Natural killer cell (primary cell): Measurements from ENCODE around the gene GJB4. TPM values are rescaled to one million over a fixed set of nuclear protein-coding genes. Genes with fewer than 3 reads are reported as not detected.

Experiments used
- ATAC-seq, 3 donors: fragments of 150-1000 bp in 2 of 3; fragments of 200-7000 bp in 1 of 3; cut with Tn5 transposase; 1 replicate in 1 of 3; 2 replicates in 2 of 3; pipeline ENCODE4 v1.10.0; 2021; ENCODE audit warnings: mild to moderate bottlenecking in 2 of 3, moderate library complexity in 2 of 3
- DNase-seq, 2 donors: peaks; one replicate each; pipeline versions ENCODE4 v3.0.0 to v3.0.0-alpha.2; 2013 to 2021; ENCODE audit warnings: mixed read lengths in 1 of 2
- H3K27ac ChIP-seq: one replicate; pipeline ENCODE4 v1.5.1; 2013; ENCODE audit warnings: mild to moderate bottlenecking, low read length
- H3K27me3 ChIP-seq: one replicate; pipeline ENCODE4 v1.6.1; 2013; ENCODE audit warnings: low read length; ENCODE audit not compliant: control insufficient read depth, insufficient read depth
- H3K36me3 ChIP-seq: one replicate; pipeline ENCODE4 v1.6.1; 2013; ENCODE audit warnings: low read length; ENCODE audit not compliant: control insufficient read depth, insufficient read depth
- H3K4me1 ChIP-seq: one replicate; pipeline ENCODE4 v1.6.1; 2013; ENCODE audit warnings: low read length; ENCODE audit not compliant: control insufficient read depth, insufficient read depth
- H3K4me3 ChIP-seq: one replicate; pipeline ENCODE4 v1.5.1; 2013; ENCODE audit warnings: low read length
- H3K9me3 ChIP-seq: one replicate; pipeline ENCODE4 v1.6.1; 2013; ENCODE audit warnings: low read length; ENCODE audit not compliant: control insufficient read depth, insufficient read depth
- H3K27ac Mint-ChIP-seq, 2 donors: one replicate each; pipeline ENCODE4 v1.8.0; 2022; ENCODE audit warnings: mild to moderate bottlenecking in 2 of 2, mixed read lengths in 2 of 2, moderate library complexity in 1 of 2
- H3K27me3 Mint-ChIP-seq, 2 donors: one replicate each; pipeline ENCODE4 v1.8.0; 2022; ENCODE audit warnings: low read depth in 2 of 2, mixed read lengths in 2 of 2
- H3K36me3 Mint-ChIP-seq: one replicate; pipeline ENCODE4 v1.8.0; 2022; ENCODE audit warnings: mixed read lengths
- H3K4me1 Mint-ChIP-seq, 2 donors: one replicate each; pipeline ENCODE4 v1.8.0; 2022; ENCODE audit warnings: mixed read lengths in 2 of 2
- H3K4me3 Mint-ChIP-seq: one replicate; pipeline ENCODE4 v1.8.0; 2022; ENCODE audit warnings: mild to moderate bottlenecking, moderate library complexity, mixed read lengths
- H3K9me3 Mint-ChIP-seq, 2 donors: one replicate each; pipeline ENCODE4 v1.8.0; 2022; ENCODE audit warnings: mixed read lengths in 2 of 2
- WGBS: methylation state at CpG from one replicate; pipeline ENCODE4 v1.1.7; 2013; ENCODE audit warnings: missing lambda C conversion rate; ENCODE audit not compliant: insufficient coverage; 5-methylcytosine and 5-hydroxymethylcytosine counted together
- intact Hi-C: fragments of 100-400 bp; cut with micrococcal nuclease; formaldehyde crosslinking; loops from one replicate; pipeline ENCODE4 v1.14.2; 2022
- total RNA-seq, 4 donors: library from RNA; stranded (reverse); fragments of 120-200 nt in 1 of 4; gene quantifications; one replicate each; pipeline versions ENCODE4 v1.2.3 to v1.2.4, GENCODE V29; 2013 to 2022
- TF ChIP-seq, protein P1 (sequence below): fragments of 200-600 bp; IDR thresholded peaks from one replicate; pipeline ENCODE4 v1.8.0; 2022; ENCODE audit warnings: antibody characterized with exemption

Gene GJB4
- total RNA-seq, 3 donors from 2014 or later (not counting 1 experiment from before 2014, with no cell fraction given) = not detected

DNA sequence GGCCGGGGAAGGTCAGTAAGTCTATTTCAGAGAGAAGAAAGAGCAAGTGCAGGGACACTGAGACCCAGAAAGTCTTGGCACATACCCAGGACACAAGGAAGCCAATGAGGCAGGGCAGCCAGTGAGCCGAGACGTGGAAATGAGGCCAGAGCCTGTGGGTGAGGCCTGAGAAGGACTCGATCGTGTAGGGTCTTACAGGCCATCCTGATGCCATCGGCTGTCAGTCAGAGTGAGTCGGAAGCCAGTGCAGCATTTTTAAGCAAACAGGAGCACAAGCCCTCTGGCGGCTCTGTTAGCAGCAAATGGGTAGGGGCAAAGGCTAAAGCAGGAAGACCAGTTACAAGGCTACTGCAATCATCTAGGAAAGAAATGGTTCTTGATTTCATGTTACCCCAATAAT is 15.4 kb downstream of the GJB4 start:
- Histone ChIP-seq H3K4me3 (no peak overlapping the region), H3K27ac (no peak overlapping the region), H3K4me1 (no peaks in the 10 kb centered on the region), H3K36me3 (no peaks in the 10 kb centered on the region), H3K9me3 (no peaks in the 10 kb centered on the region), H3K27me3 (peaks cover 4% of the 10 kb centered on the region)
- no peak for ATAC-seq
- Mint-ChIP-seq H3K4me1 (no peaks in the 10 kb centered on the region), H3K9me3 (no peaks in the 10 kb centered on the region), H3K27ac (no peak overlapping the region), H3K36me3 (no peaks in the 10 kb centered on the region), H3K27me3 (peaks cover 25 to 27% of the 10 kb centered on the region in 2 donors), H3K4me3 (no peak overlapping the region)
- TF ChIP-seq, protein P1, sequence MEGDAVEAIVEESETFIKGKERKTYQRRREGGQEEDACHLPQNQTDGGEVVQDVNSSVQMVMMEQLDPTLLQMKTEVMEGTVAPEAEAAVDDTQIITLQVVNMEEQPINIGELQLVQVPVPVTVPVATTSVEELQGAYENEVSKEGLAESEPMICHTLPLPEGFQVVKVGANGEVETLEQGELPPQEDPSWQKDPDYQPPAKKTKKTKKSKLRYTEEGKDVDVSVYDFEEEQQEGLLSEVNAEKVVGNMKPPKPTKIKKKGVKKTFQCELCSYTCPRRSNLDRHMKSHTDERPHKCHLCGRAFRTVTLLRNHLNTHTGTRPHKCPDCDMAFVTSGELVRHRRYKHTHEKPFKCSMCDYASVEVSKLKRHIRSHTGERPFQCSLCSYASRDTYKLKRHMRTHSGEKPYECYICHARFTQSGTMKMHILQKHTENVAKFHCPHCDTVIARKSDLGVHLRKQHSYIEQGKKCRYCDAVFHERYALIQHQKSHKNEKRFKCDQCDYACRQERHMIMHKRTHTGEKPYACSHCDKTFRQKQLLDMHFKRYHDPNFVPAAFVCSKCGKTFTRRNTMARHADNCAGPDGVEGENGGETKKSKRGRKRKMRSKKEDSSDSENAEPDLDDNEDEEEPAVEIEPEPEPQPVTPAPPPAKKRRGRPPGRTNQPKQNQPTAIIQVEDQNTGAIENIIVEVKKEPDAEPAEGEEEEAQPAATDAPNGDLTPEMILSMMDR = no peak
- WGBS = 90% methylated on average over 8 of the region's 8 CpGs
- no peak for DNase-seq
- intact Hi-C loops = no loop called here

DNA sequence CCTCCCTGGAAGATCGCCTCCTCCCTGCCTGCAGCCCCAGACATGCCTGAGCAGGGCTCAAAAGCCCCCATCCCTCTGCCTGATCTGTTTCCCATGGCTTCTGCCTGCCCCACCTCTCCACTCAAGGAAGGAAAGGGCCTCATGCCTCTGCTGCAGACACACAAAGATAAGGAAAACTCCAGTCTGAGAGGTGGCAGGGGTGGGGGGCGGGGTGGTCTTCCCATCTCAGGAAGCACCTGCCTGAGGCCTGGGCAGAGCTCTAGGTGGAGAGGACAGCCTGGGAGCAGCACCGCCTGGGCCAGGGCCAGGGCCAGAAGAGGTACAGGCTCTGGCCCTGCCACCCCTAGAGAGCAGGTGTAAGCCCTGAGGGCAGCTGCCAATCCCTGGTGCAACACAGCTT is 17.4 kb downstream of the GJB4 start:
- Mint-ChIP-seq H3K4me3 (no peak overlapping the region), H3K27me3 (peaks cover 29 to 34% of the 10 kb centered on the region in 2 donors), H3K36me3 (no peaks in the 10 kb centered on the region), H3K4me1 (no peaks in the 10 kb centered on the region), H3K27ac (no peak overlapping the region), H3K9me3 (no peaks in the 10 kb centered on the region)
- TF ChIP-seq, protein P1 = no peak
- no peak for ATAC-seq
- no peak for DNase-seq
- WGBS = 35% methylated on average over 3 of the region's 3 CpGs
- H3K4me3 ChIP-seq = no peak overlapping the region
- H3K9me3 ChIP-seq = no peaks in the 10 kb centered on the region
- peaks cover 6% of the 10 kb centered on the region for H3K27me3 ChIP-seq
- intact Hi-C loops = no loop called here
- no peak overlapping the region for H3K27ac ChIP-seq
- H3K36me3 ChIP-seq = no peaks in the 10 kb centered on the region
- H3K4me1 ChIP-seq = peaks cover 6% of the 10 kb centered on the region

DNA sequence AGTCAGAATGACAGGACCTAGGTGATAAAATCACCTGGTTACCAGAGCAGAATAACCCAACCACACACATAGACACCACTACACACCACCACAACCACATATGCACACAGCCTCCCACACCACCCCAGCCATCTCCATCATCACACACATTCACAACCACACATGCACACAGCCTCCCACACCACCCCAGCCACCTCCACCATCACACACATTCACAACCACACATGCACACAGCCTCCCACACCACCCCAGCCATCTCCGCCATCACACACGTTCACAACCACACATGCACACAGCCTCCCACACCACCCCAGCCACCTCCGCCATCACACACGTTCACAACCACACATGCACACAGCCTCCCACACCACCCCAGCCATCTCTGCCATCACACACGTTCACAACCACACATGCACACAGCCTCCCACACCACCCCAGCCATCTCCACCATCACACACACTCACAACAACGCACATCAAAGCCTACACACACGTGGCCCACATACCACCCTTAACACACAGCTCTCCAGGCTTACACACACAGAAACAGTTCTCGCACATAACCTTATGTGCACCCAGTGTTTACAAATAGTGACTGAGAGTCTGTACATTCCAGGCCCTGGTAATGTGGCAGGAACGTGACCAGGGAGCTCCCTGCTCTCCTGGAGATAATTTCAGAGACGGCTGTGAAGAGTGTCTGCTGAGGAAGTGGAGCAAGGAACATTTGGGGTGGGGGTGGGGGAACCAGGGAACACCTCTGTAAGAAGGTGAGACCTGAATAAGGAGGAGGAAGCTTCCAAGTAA is 18.2 kb downstream of the GJB4 start:
- Mint-ChIP-seq H3K27ac (no peak overlapping the region), H3K4me3 (no peak overlapping the region), H3K4me1 (no peaks in the 10 kb centered on the region), H3K27me3 (peaks cover 35 to 42% of the 10 kb centered on the region in 2 donors), H3K36me3 (no peaks in the 10 kb centered on the region), H3K9me3 (no peaks in the 10 kb centered on the region)
- intact Hi-C loops = no loop called here
- TF ChIP-seq, protein P1 = no peak
- Histone ChIP-seq H3K4me3 (no peak overlapping the region), H3K27me3 (peaks cover 14% of the 10 kb centered on the region), H3K27ac (no peak overlapping the region), H3K4me1 (peaks cover 9% of the 10 kb centered on the region), H3K36me3 (no peaks in the 10 kb centered on the region), H3K9me3 (no peaks in the 10 kb centered on the region)
- DNase-seq (no peak), ATAC-seq (no peak)
- 51% methylated on average over 9 of the region's 10 CpGs for WGBS

DNA sequence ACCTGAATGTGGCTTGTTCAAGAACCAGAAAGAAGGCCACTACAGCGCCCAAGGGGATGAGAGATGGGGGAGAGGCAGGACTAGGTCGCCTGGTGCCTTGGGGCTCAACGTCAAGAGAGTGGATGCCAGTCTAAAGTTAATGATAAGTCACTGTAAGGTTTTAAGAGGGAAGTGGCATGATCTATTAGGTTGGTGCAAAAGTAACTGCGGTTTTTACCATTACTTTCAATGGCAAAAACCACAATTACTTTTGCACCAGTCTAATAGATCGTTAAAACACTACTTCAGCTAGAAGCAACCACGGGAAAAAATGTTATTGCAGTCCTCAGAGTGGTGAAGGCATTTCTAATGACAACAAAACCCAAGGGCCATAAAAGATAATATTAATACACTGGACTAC is 18.8 kb downstream of the GJB4 start:
- H3K4me3 Mint-ChIP-seq = no peak overlapping the region
- peaks cover 40 to 48% of the 10 kb centered on the region in 2 donors for H3K27me3 Mint-ChIP-seq
- 75% methylated on average over 6 of the region's 6 CpGs for WGBS
- ATAC-seq (no peak), DNase-seq (no peak)
- H3K36me3 Mint-ChIP-seq = no peaks in the 10 kb centered on the region
- Histone ChIP-seq H3K9me3 (no peaks in the 10 kb centered on the region), H3K36me3 (no peaks in the 10 kb centered on the region), H3K27me3 (peaks cover 14% of the 10 kb centered on the region), H3K4me3 (no peak overlapping the region), H3K4me1 (peaks cover 9% of the 10 kb centered on the region), H3K27ac (no peak overlapping the region)
- no peaks in the 10 kb centered on the region for H3K9me3 Mint-ChIP-seq
- H3K27ac Mint-ChIP-seq = no peak overlapping the region
- TF ChIP-seq, protein P1 = no peak
- no peaks in the 10 kb centered on the region for H3K4me1 Mint-ChIP-seq
- intact Hi-C loops = no loop called here
